Common myeloid progenitor, CD34-positive (primary cell): ENCODE measurements around the gene KCNH3.

Source experiments
- CTCF ChIA-PET: fragments of 350-600 bp; sonication (Branson Sonifier 250); formaldehyde crosslinking; loops from one replicate; lab custom pipeline; 2021; ENCODE audit warnings: antibody characterized with exemption; lab: Charles Lee
- POLR2A ChIA-PET: fragments of 350-600 bp; sonication (Branson Sonifier 250); formaldehyde crosslinking; loops from one replicate; lab custom pipeline; 2021; ENCODE audit warnings: antibody characterized with exemption; lab: Charles Lee
- DNase-seq, 3 donors: peaks; one replicate each; pipeline versions ENCODE4 v3.0.0 to v3.0.0-alpha.2; 2013
- H3K27ac ChIP-seq, 2 experiments: 1 replicate in 1 of 2; 2 replicates in 1 of 2; pipeline ENCODE4 v1.7.0; 2013; ENCODE audit warnings: inconsistent platforms in 2 of 2, low read length in 2 of 2, mild to moderate bottlenecking in 2 of 2, low read depth in 1 of 2, moderate library complexity in 1 of 2; ENCODE audit not compliant: severe bottlenecking in 2 of 2, insufficient read depth in 1 of 2, poor library complexity in 1 of 2
- H3K27me3 ChIP-seq, 5 experiments: replicated peaks in 2 of 5; 1 replicate in 3 of 5; 2 replicates in 2 of 5; pipeline versions ENCODE4 v1.6.1 to v1.7.0; 2013; ENCODE audit warnings: low read length in 4 of 5, mild to moderate bottlenecking in 2 of 5, moderate library complexity in 2 of 5, inconsistent platforms in 1 of 5; ENCODE audit not compliant: insufficient read depth in 5 of 5, control insufficient read depth in 4 of 5
- H3K36me3 ChIP-seq, 4 experiments: 1 replicate in 2 of 4; 2 replicates in 2 of 4; pipeline versions ENCODE4 v1.6.1 to v1.7.0; 2013; ENCODE audit warnings: low read length in 3 of 4, control low read depth in 1 of 4, mild to moderate bottlenecking in 1 of 4; ENCODE audit not compliant: control insufficient read depth in 4 of 4, insufficient read depth in 4 of 4
- H3K4me1 ChIP-seq, 4 experiments: 1 replicate in 3 of 4; 2 replicates in 1 of 4; pipeline versions ENCODE4 v1.6.1 to v1.7.1; 2013; ENCODE audit warnings: low read length in 3 of 4, mild to moderate bottlenecking in 3 of 4, control low read depth in 1 of 4, inconsistent platforms in 1 of 4, moderate library complexity in 1 of 4; ENCODE audit not compliant: control insufficient read depth in 4 of 4, insufficient read depth in 4 of 4; ENCODE audit errors: control extremely low read depth in 1 of 4
- H3K4me3 ChIP-seq, 7 experiments: 1 replicate in 4 of 7; 2 replicates in 3 of 7; pipeline versions ENCODE4 v1.5.1 to v1.7.0; 2013; ENCODE audit warnings: mild to moderate bottlenecking in 7 of 7, low read length in 6 of 7, moderate library complexity in 6 of 7, inconsistent platforms in 2 of 7, low read depth in 2 of 7, control low read depth in 1 of 7; ENCODE audit not compliant: insufficient read depth in 4 of 7, control insufficient read depth in 1 of 7; ENCODE audit errors: extremely low read depth in 1 of 7
- H3K9me3 ChIP-seq, 5 experiments: 1 replicate in 4 of 5; 2 replicates in 1 of 5; pipeline versions ENCODE4 v1.6.1 to v1.7.1; 2013; ENCODE audit warnings: low read length in 4 of 5, mild to moderate bottlenecking in 2 of 5, inconsistent platforms in 1 of 5, low read depth in 1 of 5, moderate library complexity in 1 of 5; ENCODE audit not compliant: control insufficient read depth in 4 of 5, insufficient read depth in 2 of 5; ENCODE audit errors: control extremely low read depth in 1 of 5
- WGBS: methylation state at CpG from one replicate; pipeline ENCODE4 v1.1.5; 2013; ENCODE audit not compliant: insufficient coverage; 5-methylcytosine and 5-hydroxymethylcytosine counted together

The KCNH3 gene

DNA sequence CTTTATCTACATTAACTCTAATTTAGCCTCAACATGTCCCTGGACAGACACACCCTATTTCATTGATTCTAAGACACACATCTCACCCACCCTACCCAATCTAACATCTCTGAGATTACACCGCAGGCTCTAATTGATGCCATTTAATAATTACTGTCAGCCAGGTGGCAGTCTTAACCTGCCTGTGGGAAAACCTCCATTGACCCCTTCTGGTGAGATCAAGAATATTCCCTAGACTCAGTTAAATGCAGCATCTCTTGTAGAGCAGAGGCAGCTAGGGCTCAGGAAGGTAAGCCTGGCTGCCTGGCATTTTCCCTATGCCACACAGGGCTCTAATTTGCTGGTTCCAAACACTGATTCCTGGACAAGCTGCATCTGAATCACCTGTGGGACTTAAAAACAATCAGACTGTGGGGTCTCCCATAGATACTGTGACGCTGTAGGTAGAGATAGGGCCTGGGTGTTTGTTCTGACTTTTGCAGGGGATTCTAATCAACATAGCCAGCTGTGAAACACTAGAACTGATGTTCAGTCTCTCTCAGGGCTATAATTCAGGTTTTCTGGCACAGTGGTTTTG is 14.8 kb downstream of the KCNH3 start:
- DNase-seq, result peak; percentile 66 to 75 (median 74)
- Histone ChIP-seq H3K4me3 (no peak overlapping the region), H3K27ac (no peak overlapping the region), H3K9me3 (no peaks in the 10 kb centered on the region), H3K36me3 (peaks cover 2 to 30% (median 18%) of the 10 kb centered on the region in 4 experiments), H3K4me1 (peaks cover 0 to 18% (median 12%) of the 10 kb centered on the region in 4 experiments), H3K27me3 (peaks cover 0 to 8% (median 0%) of the 10 kb centered on the region in 5 experiments)
- 29% methylated on average over 1 of the region's 2 CpGs for WGBS
- ChIA-PET CTCF (interaction anchor here (0.9 to 19.6 kb wide), 24 partner anchors 8 to 285 kb away, joined by 3 to 223 read pairs (median 4); partner anchors contain the start of genes FAM186B, MCRS1, PRPF40B and TROAP), POLR2A (no interaction called here)

DNA sequence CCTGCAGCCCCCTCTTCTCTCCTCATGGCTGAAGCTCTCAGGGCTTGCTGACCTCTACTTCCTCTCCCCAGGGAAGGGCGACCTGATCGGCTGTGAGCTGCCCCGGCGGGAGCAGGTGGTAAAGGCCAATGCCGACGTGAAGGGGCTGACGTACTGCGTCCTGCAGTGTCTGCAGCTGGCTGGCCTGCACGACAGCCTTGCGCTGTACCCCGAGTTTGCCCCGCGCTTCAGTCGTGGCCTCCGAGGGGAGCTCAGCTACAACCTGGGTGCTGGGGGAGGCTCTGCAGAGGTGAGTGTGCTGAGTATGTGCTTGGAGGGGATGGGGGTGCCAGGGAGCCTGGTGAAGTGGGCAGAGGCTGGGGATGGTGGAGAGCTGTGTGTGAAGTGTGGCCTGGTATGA is 15.4 kb downstream of the KCNH3 start:
- H3K27me3 ChIP-seq, result peaks cover 0 to 5% (median 0%) of the 10 kb centered on the region in 5 experiments
- H3K27ac ChIP-seq, result no peak overlapping the region
- WGBS, result 97% methylated on average over 10 of the region's 15 CpGs
- POLR2A ChIA-PET, result interaction anchor here (0.5 to 0.6 kb wide), 2 partner anchors 8 to 381 kb away, joined by 3 read pairs; no protein-coding TSS in a partner anchor
- H3K4me3 ChIP-seq, result no peak overlapping the region
- no peaks in the 10 kb centered on the region for H3K9me3 ChIP-seq
- CTCF ChIA-PET, result interaction anchor here (0.6 to 19.6 kb wide), 20 partner anchors 9 to 496 kb away, joined by 3 to 223 read pairs (median 4); partner anchors contain the start of genes FAM186B, MCRS1, PRPF40B and TROAP
- H3K4me1 ChIP-seq, result peaks cover 0 to 12% (median 7%) of the 10 kb centered on the region in 4 experiments
- peaks cover 4 to 37% (median 24%) of the 10 kb centered on the region in 4 experiments for H3K36me3 ChIP-seq
- no peak for DNase-seq

DNA sequence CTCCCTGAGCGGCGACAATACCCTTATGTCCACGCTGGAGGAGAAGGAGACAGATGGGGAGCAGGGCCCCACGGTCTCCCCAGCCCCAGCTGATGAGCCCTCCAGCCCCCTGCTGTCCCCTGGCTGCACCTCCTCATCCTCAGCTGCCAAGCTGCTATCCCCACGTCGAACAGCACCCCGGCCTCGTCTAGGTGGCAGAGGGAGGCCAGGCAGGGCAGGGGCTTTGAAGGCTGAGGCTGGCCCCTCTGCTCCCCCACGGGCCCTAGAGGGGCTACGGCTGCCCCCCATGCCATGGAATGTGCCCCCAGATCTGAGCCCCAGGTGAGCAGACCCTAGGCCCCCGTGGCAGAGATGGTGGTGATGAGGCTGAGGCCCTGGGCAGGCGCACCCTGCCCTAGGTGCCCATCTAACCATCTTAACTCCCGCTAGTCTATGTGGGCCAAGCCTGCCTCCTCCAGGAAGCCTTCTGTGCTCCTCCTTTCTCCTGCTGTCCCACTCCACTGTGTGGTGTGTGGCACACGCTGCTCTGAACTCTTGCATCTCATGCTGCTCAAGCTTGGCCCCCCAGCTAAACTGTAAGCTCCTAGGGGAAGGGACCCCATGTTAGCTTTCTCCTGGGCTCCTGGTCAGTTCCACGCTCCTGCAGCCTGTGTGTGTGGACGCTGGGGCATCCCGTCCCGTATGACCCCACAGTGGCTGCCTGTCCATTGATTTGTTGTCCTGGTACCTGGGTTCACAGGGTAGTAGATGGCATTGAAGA is 17.0 kb downstream of the KCNH3 start:
- Histone ChIP-seq H3K27ac (no peak overlapping the region), H3K27me3 (no peaks in the 10 kb centered on the region), H3K36me3 (peaks cover 6 to 52% (median 39%) of the 10 kb centered on the region in 4 experiments), H3K4me3 (no peak overlapping the region), H3K9me3 (no peaks in the 10 kb centered on the region), H3K4me1 (peaks cover 0 to 6% (median 4%) of the 10 kb centered on the region in 4 experiments)
- DNase-seq, result no peak
- POLR2A ChIA-PET, result no interaction called here
- 97% methylated on average over 15 of the region's 18 CpGs for WGBS
- CTCF ChIA-PET, result interaction anchor here (9.7 to 19.6 kb wide), 2 partner anchors 8 to 24 kb away, joined by 107 to 223 read pairs; partner anchors contain the start of gene MCRS1

- H3K27ac ChIP-seq, result no peak overlapping the region
- WGBS, result 81% methylated on average over 12 of the region's 12 CpGs
- POLR2A ChIA-PET, result no interaction called here
- peaks cover 8 to 58% (median 45%) of the 10 kb centered on the region in 4 experiments for H3K36me3 ChIP-seq
- no peak overlapping the region for H3K4me3 ChIP-seq
- H3K4me1 ChIP-seq, result peaks cover 0 to 6% (median 4%) of the 10 kb centered on the region in 4 experiments
- no peaks in the 10 kb centered on the region for H3K9me3 ChIP-seq
- DNase-seq, result no peak
- H3K27me3 ChIP-seq, result no peaks in the 10 kb centered on the region
- CTCF ChIA-PET, result interaction anchor here (1.1 to 19.6 kb wide), 3 partner anchors 7 to 65 kb away, joined by 3 to 223 read pairs (median 107); partner anchors contain the start of gene MCRS1
Observed at GRCh38 chr12:49556391-49557186, 17.8 kb downstream of the KCNH3 start.

- peaks cover 11 to 66% (median 49%) of the 10 kb centered on the region in 4 experiments for H3K36me3 ChIP-seq
- CTCF ChIA-PET, result interaction anchor here (1.1 to 19.6 kb wide), 3 partner anchors 6 to 64 kb away, joined by 3 to 223 read pairs (median 107); partner anchors contain the start of gene MCRS1
- H3K27ac ChIP-seq, result no peak overlapping the region
- POLR2A ChIA-PET, result no interaction called here
- H3K9me3 ChIP-seq, result no peaks in the 10 kb centered on the region
- DNase-seq, result no peak
- H3K4me1 ChIP-seq, result peaks cover 0 to 3% (median 2%) of the 10 kb centered on the region in 4 experiments
- 96% methylated on average over 7 of the region's 18 CpGs for WGBS
- no peaks in the 10 kb centered on the region for H3K27me3 ChIP-seq
- H3K4me3 ChIP-seq, result no peak overlapping the region
Observed at GRCh38 chr12:49557187-49557916, 18.5 kb downstream of the KCNH3 start.

GRCh38 chr12:49557917-49558215 is 19.0 kb downstream of the KCNH3 start:
- POLR2A ChIA-PET, result interaction anchor here (0.7 kb wide), 1 partner anchor 18 kb away, joined by 4 read pairs; no protein-coding TSS in a partner anchor
- no peak overlapping the region for H3K4me3 ChIP-seq
- no peak overlapping the region for H3K27ac ChIP-seq
- H3K4me1 ChIP-seq, result no peaks in the 10 kb centered on the region
- H3K36me3 ChIP-seq, result peaks cover 11 to 71% (median 53%) of the 10 kb centered on the region in 4 experiments
- no peak for DNase-seq
- WGBS, result 94% methylated on average over 4 of the region's 7 CpGs
- no peaks in the 10 kb centered on the region for H3K27me3 ChIP-seq
- CTCF ChIA-PET, result interaction anchor here (9.7 to 19.6 kb wide), 2 partner anchors 6 to 22 kb away, joined by 107 to 223 read pairs; partner anchors contain the start of gene MCRS1
- no peaks in the 10 kb centered on the region for H3K9me3 ChIP-seq
